ENCODE data around the gene TMEM198.

DNA sequence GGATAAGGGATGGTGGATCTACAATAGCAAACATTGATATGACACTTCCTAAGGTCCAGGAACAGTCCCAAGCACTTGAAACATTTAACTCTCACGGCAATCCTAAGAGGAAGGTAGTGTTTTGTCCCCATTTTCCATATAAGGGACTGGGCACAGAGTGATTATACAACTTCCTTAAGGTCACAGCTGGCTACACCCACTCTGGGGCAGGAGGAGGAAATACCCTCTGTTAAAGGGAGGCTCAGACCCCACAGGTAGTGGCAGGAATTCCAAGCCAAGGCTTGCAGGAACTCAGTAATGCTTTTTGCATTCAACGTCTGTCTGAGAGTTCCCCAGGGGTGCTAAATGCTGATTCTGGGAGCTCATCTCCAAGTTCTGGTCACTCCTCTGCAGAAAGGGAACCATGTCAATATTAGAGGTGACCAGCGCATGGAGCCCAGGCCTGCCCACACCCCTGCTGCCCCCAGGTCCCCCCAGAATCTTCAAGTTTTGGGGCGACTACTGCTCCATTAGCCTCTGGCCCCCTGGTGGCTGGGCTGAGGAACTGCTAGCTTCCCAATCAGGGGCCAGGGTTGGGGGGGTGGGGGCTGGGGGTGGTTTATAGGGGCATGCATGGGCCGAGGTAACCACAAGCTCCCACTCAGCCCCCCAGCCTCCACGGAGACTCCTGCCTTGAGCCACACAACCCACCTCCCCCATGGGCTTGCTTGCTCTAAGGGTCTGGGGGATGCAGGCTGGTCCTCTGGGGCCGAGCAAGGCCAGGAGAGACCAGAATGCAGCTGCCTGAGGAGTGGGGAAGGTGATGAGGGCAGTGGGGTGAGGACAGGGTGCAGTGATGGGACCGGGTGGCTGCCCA, 16.4 kb downstream of the TMEM198 start:
- TF ChIP-seq CTCF (conservative IDR thresholded peaks at IDR 0.05; ENCODE audit: low read length) = peak; percentile 70
- no peak for TF ChIP-seq EZH2phosphoT487 (IDR thresholded peaks at IDR 0.05; ENCODE audit: borderline replicate concordance)

All from Loucy (cell line).